ENCODE results near the gene TMEM222. TPM values are rescaled to one million over a fixed set of nuclear protein-coding genes. Genes with fewer than 3 reads are reported as not detected.
"Not testable (repeated sequence)": the region's sequence is repeated elsewhere in the genome, so short reads cannot be mapped to it uniquely, and the experiment has no call there.

TMEM222 gene
- total RNA-seq, 1 experiment from 2014 or later = 27.4 TPM

- DNase-seq = no peak
- H3K9me3 ChIP-seq (ENCODE audit: low read length) = no peaks in the 10 kb centered on the region
- no peak overlapping the region for H3K9ac ChIP-seq (ENCODE audit: low read length)
These were observed 58.3 kb downstream of the TMEM222 start for GRCh38 chr1:27380224-27380623.

GRCh38 chr1:27380766-27381733 lies 59.1 kb downstream of the TMEM222 start:
- H4K20me1 ChIP-seq (ENCODE audit: insufficient read depth, low read depth, low read length) = no peaks in the 10 kb centered on the region
- no peaks in the 10 kb centered on the region for H3K36me3 ChIP-seq (ENCODE audit: insufficient read depth, low read length)
- H3K27me3 ChIP-seq (ENCODE audit: low read length) = no peaks in the 10 kb centered on the region
- no peak overlapping the region for H3K9ac ChIP-seq (ENCODE audit: low read length)
- H3K4me3 ChIP-seq (ENCODE audit: low read length) = no peak overlapping the region
- H3K9me3 ChIP-seq (ENCODE audit: low read length) = no peaks in the 10 kb centered on the region
- H3K9me2 ChIP-seq (replicated peaks; ENCODE audit: insufficient read depth, low read length) = no peaks in the 10 kb centered on the region
- no peak overlapping the region for H3K4me2 ChIP-seq (ENCODE audit: low read depth, low read length, poor library complexity, severe bottlenecking)
- no peak for DNase-seq
- no peaks in the 10 kb centered on the region for H3K79me2 ChIP-seq (ENCODE audit: low read length)
- H2AFZ ChIP-seq (ENCODE audit: low read length) = no peak overlapping the region
- H3K4me1 ChIP-seq (ENCODE audit: low read length) = no peaks in the 10 kb centered on the region
- H3K27ac ChIP-seq (ENCODE audit: low read length) = no peak overlapping the region

More at GRCh38 chr1:27380224-27380623, 58.3 kb downstream of the TMEM222 start:
- Histone ChIP-seq H3K9me2 (replicated peaks; ENCODE audit: insufficient read depth, low read length) (no peaks in the 10 kb centered on the region), H3K27ac (ENCODE audit: low read length) (no peak overlapping the region), H3K36me3 (ENCODE audit: insufficient read depth, low read length) (no peaks in the 10 kb centered on the region), H3K27me3 (ENCODE audit: low read length) (no peaks in the 10 kb centered on the region), H3K79me2 (ENCODE audit: low read length) (no peaks in the 10 kb centered on the region), H3K4me1 (ENCODE audit: low read length) (no peaks in the 10 kb centered on the region), H3K4me3 (ENCODE audit: low read length) (no peak overlapping the region), H3K4me2 (ENCODE audit: low read depth, low read length, poor library complexity, severe bottlenecking) (no peak overlapping the region), H2AFZ (ENCODE audit: low read length) (no peak overlapping the region), H4K20me1 (ENCODE audit: insufficient read depth, low read depth, low read length) (no peaks in the 10 kb centered on the region)

- no peak for DNase-seq
- no peak overlapping the region for H3K4me3 ChIP-seq (ENCODE audit: low read length)
- H3K27me3 ChIP-seq (ENCODE audit: low read length) = no peaks in the 10 kb centered on the region
- H3K4me1 ChIP-seq (ENCODE audit: low read length) = no peaks in the 10 kb centered on the region
- H3K4me2 ChIP-seq (ENCODE audit: low read depth, low read length, poor library complexity, severe bottlenecking) = no peak overlapping the region
- no peaks in the 10 kb centered on the region for H3K79me2 ChIP-seq (ENCODE audit: low read length)
- H3K9ac ChIP-seq (ENCODE audit: low read length) = no peak overlapping the region
- no peaks in the 10 kb centered on the region for H3K36me3 ChIP-seq (ENCODE audit: insufficient read depth, low read length)
- H3K27ac ChIP-seq (ENCODE audit: low read length) = no peak overlapping the region
- no peaks in the 10 kb centered on the region for H3K9me3 ChIP-seq (ENCODE audit: low read length)
- no peak overlapping the region for H2AFZ ChIP-seq (ENCODE audit: low read length)
- H3K9me2 ChIP-seq (replicated peaks; ENCODE audit: insufficient read depth, low read length) = no peaks in the 10 kb centered on the region
- H4K20me1 ChIP-seq (ENCODE audit: insufficient read depth, low read depth, low read length) = no peaks in the 10 kb centered on the region
These were observed 60.2 kb downstream of the TMEM222 start for GRCh38 chr1:27381969-27382762.

- no peak within 1 kb of the TSS for H3K27ac ChIP-seq (ENCODE audit: low read length)
- H3K9me3 ChIP-seq (ENCODE audit: low read length) = no peaks in the 10 kb centered on the region
- H4K20me1 ChIP-seq (ENCODE audit: insufficient read depth, low read depth, low read length) = no peaks in the 10 kb centered on the region
- H3K27me3 ChIP-seq (ENCODE audit: low read length) = no peaks in the 10 kb centered on the region
- H3K36me3 ChIP-seq (ENCODE audit: insufficient read depth, low read length) = no peaks in the 10 kb centered on the region
- no peak within 1 kb of the TSS for H3K4me3 ChIP-seq (ENCODE audit: low read length)
- H3K79me2 ChIP-seq (ENCODE audit: low read length) = no peaks in the 10 kb centered on the region
- H3K4me1 ChIP-seq (ENCODE audit: low read length) = no peaks in the 10 kb centered on the region
- no peak within 1 kb of the TSS for H2AFZ ChIP-seq (ENCODE audit: low read length)
- no peak for DNase-seq
- H3K9me2 ChIP-seq (replicated peaks; ENCODE audit: insufficient read depth, low read length) = no peaks in the 10 kb centered on the region
- H3K9ac ChIP-seq (ENCODE audit: low read length) = no peak within 1 kb of the TSS
- no peak within 1 kb of the TSS for H3K4me2 ChIP-seq (ENCODE audit: low read depth, low read length, poor library complexity, severe bottlenecking)
These were observed 61.2 kb downstream of the TMEM222 start, which contains the start of gene CD164L2 for GRCh38 chr1:27383039-27383605. TSS of gene CD164L2 (minus strand) at chr1:27383333. CDS start at chr1:27383239, 94 bp downstream.

- no peak overlapping the region for H3K4me3 ChIP-seq (ENCODE audit: low read length)
- no peak for DNase-seq
- H3K4me1 ChIP-seq (ENCODE audit: low read length) = no peaks in the 10 kb centered on the region
- H3K27me3 ChIP-seq (ENCODE audit: low read length) = no peaks in the 10 kb centered on the region
- H3K36me3 ChIP-seq (ENCODE audit: insufficient read depth, low read length) = no peaks in the 10 kb centered on the region
- H3K9me3 ChIP-seq (ENCODE audit: low read length) = no peaks in the 10 kb centered on the region
- no peaks in the 10 kb centered on the region for H3K9me2 ChIP-seq (replicated peaks; ENCODE audit: insufficient read depth, low read length)
- H3K79me2 ChIP-seq (ENCODE audit: low read length) = no peaks in the 10 kb centered on the region
- H3K4me2 ChIP-seq (ENCODE audit: low read depth, low read length, poor library complexity, severe bottlenecking) = no peak overlapping the region
- H3K9ac ChIP-seq (ENCODE audit: low read length) = no peak overlapping the region
- H2AFZ ChIP-seq (ENCODE audit: low read length) = no peak overlapping the region
- H3K27ac ChIP-seq (ENCODE audit: low read length) = no peak overlapping the region
- no peaks in the 10 kb centered on the region for H4K20me1 ChIP-seq (ENCODE audit: insufficient read depth, low read depth, low read length)
These were observed 61.7 kb downstream of the TMEM222 start for GRCh38 chr1:27383661-27384060.

GRCh38 chr1:27384797-27385196 lies 62.8 kb downstream of the TMEM222 start:
- H3K79me2 ChIP-seq (ENCODE audit: low read length); H3K9me2 ChIP-seq (replicated peaks; ENCODE audit: insufficient read depth, low read length); H3K4me2 ChIP-seq (ENCODE audit: low read depth, low read length, poor library complexity, severe bottlenecking); H3K4me3 ChIP-seq (ENCODE audit: low read length); H3K27me3 ChIP-seq (ENCODE audit: low read length); H3K4me1 ChIP-seq (ENCODE audit: low read length); H3K27ac ChIP-seq (ENCODE audit: low read length); H2AFZ ChIP-seq (ENCODE audit: low read length); H3K9ac ChIP-seq (ENCODE audit: low read length); H3K36me3 ChIP-seq (ENCODE audit: insufficient read depth, low read length); H4K20me1 ChIP-seq (ENCODE audit: insufficient read depth, low read depth, low read length); H3K9me3 ChIP-seq (ENCODE audit: low read length); DNase-seq: not testable (repeated sequence)
